HG03520 (cell line): ENCODE measurements around the gene AEBP2.
"Not testable (repeated sequence)": the region's sequence is repeated elsewhere in the genome, so short reads cannot be mapped to it uniquely, and the experiment has no call there.

Experiments used
- ATAC-seq: cut with Tn5 transposase; IDR thresholded peaks from one replicate; pipeline ENCODE4 v1.9.1; 2021; ENCODE audit warnings: mild to moderate bottlenecking, moderate library complexity; ENCODE audit not compliant: unreplicated experiment

Gene AEBP2

DNA sequence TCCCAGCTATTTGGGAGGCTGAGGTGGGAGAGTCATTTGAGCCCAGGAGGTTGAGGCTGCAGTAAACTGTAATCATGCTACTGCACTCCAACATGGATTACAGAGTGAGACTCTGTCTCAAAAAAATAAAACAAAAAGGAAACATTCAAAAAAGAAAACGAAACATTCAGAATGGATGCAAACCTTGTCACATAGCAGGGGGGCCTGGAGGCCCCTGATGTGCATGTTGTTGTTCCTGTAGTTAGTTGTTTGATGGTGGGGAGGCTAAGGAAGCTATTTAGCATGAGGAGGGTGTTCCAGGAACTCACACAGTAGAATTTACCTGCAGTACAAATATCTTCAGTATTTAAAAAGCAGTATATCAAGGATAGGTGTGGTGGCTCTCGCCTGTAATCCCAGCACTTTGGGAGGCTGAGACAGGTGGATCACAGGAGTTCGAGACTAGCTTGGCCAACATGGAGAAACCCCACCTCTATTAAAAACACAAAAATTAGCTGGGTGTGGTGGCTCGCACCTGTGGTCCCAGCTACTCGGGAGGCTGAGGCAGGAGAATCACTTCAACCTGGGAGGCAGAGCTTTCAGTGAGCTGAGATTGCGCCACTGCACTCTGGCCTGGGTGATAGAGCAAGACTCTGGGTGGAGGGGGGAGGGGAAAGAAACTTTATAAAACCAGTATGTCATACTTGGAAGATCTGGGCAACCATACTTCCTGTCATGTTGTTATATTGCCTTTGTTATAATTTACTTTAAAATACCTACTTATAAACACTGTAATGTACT is 17.6 kb upstream of the AEBP2 start:
- ATAC-seq, result no peak

- ATAC-seq, result no peak
Observed at GRCh38 chr12:19423166-19423930, 15.9 kb upstream of the AEBP2 start.

DNA sequence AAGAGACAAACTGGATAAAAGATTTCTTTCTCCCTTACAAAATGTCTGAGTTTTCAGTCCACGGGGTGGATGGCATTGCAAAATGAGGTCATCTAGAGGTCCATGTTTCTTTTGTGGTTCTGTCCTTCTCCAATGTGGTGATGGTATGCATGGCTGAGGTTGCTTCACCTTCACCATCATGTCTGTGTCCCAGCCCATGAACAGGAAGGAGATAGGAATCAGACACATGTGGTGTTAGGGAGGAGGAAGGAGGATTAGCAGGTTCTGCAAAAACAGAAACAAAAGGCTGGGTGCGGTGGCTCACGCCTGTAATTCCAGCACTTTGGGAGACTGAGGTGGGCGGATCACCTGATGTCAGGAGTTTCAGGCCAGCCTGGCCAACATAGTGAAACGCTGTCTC is 11.0 kb upstream of the AEBP2 start:
- no peak for ATAC-seq

GRCh38 chr12:19429491-19429890 is 9.8 kb upstream of the AEBP2 start:
- not testable (repeated sequence) for ATAC-seq

- ATAC-seq, result no peak
Observed at GRCh38 chr12:19430988-19431387, 8.3 kb upstream of the AEBP2 start.

DNA sequence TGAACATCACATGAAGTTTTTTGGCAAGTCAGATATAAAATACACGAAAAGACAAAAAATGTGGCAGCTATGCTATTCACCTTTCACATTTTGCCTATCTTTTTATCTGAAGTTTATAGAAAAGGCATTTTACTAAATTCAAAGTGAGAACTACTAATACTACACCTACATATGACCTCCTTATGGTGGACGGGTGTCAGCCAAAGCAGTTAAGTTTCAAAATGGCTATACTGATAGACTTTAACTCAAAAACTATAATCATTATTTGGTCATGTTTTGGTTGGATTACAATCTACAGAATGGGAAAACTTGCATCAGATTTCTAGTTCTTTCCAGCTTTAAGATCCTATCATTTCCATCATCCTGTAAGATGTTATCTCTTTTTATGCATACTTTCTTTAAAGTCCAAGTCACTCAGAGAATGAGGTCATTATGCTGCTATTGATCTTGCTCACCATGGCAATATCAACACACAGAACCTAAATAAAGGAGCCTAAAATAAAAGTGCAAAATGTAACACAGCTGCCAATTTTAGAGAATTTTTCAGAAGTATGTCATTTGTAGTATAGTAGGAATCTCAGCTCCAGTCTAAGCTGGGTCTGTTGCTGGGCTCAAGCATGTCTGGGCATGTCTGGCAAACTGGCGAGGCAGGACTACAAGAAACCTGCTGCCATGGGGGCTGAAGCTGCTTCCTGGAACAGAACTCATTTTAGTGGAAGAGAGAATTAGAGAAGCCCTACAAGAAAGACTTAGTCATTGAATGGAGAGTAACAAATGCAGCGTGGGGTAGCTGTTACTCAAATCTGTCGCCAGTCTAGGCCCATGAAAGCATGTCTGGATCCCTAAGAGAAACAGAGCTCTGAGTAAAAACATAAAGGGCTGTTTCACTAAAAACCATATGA is 7.6 kb upstream of the AEBP2 start:
- ATAC-seq, result peak; percentile 64

DNA sequence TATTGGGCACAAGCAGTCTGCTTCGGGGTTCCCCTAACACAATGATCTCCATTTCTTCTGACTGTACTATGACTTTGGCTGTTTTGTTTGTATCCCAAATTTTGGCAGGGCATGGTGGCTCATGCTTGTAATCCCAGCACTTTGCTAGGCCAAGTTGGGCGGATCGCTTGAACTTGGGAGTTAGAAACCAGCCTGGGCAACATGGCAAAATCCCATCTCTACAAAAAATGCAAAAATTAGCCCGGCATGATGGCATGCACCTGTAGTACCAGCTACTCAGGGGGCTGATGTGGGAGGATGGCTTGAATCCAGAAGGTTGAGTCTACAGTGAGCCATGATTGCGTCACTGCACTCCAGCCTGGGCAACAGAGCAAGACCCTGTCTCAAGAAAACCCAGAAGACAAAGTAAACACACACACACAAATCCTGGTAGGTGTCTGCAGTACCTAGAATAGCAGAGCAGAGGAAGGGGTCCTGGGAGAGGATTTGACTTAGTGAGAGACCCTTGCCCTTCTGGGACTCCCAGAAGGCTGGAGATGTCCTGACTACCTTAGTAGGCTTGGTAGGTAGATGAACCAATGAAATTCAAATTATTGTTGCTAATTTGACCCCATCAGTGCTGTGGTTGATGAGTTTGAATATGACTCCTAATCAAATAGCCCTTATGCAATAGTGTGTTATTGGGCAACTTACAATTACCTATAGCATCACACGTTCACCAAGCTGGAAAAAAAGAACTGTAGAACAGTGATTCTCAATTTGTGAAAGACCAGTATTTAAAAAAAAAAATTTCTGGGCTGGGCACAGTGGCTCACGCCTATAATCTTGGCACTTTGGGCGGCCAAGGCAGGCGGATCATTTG is 6.8 kb upstream of the AEBP2 start:
- no peak for ATAC-seq

DNA sequence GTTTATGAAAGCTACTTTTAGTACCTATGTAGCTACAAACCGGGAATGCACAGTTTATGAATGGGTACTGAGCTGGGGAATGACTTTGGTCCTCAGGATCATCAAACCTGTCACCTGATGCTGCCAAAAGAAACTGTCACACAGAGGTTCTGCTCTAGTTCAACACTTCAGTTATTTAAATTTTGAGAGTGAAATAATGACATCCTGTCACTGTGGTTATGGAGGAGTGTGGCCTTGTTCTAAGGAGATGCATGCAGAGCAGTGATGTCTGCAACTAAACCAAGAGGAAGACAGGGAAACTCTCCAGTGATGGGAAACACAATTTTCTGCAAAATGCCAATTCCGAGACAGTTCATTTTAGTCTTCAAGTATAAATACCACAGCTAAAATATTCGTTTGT is 4.8 kb upstream of the AEBP2 start:
- ATAC-seq, result no peak

DNA sequence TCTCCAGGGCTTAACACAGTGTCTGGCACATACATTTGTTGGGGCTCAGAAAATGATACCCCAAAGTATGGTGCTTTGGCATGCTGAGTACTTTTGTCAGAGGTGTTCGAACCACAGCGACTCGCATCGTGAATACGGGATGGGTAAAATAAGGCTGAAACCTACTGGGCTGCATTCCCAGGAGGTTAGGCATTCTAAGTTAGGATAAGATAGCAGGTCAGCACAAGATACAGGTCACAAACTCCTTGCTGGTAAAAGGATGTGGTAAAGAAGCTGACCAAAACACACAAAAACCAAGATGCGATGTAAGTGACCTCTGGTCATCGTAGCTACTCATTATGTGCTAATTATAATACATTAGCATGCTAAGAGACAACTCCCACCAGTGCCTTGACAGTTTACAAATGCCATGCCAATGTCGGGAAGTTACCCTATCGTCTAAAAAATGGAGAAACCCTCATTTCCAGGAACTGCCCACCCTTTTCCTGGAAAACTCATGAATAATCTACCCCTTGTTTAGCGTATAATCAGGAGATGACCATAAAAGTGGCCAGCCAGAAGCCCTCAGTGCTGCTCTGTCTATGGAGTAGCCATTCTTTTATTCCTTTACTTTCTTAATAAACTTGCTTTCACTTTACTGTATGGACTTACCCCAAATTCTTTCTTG is 3.3 kb upstream of the AEBP2 start:
- ATAC-seq, result no peak

DNA sequence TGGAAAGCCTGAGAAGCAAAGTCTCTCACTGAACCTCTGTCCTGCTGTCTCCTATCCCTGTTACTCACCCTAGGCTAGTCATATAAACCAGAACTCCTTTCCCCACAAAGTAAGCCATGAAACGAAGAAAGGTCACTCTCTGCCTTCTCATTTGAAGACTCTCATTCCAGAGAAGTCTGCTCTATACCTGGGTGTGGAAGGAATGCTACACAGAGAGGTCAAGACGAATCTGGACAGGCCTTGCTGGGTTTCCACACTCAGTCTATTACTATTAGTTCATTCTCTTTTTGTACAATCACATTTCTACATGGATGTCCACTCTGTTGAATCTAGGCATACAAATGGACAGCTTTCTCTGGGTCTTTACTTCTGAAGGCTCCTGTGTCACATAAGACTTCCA is 2.4 kb upstream of the AEBP2 start:
- no peak for ATAC-seq

- ATAC-seq, result no peak
Observed at GRCh38 chr12:19437996-19438395, 1.3 kb upstream of the AEBP2 start.

- ATAC-seq, result peak; percentile 36
Observed at GRCh38 chr12:19440019-19440858, 947 bp downstream of the AEBP2 start.

- no peak for ATAC-seq
Observed at GRCh38 chr12:19440916-19441315, 1.6 kb downstream of the AEBP2 start.

DNA sequence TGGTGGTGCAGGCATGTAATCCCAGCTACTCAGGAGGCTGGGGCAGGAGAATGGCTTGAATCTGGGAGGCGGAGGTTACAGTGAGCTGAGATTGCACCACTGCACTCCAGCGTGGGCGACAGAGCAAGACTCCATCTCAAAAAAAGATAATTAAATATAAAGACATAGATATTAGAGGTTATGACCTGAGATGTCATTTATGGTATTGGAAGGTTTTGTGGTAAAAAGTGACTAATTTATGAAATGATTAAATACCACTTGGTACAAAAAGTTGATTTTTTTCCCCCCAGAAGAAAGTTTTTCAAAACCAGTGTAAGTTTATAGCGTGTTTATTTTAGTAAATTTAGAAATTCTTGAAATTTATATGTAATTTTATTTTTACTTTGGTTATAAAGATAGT is 4.3 kb downstream of the AEBP2 start:
- ATAC-seq, result no peak

- no peak for ATAC-seq
Observed at GRCh38 chr12:19444097-19444496, 4.8 kb downstream of the AEBP2 start.

DNA sequence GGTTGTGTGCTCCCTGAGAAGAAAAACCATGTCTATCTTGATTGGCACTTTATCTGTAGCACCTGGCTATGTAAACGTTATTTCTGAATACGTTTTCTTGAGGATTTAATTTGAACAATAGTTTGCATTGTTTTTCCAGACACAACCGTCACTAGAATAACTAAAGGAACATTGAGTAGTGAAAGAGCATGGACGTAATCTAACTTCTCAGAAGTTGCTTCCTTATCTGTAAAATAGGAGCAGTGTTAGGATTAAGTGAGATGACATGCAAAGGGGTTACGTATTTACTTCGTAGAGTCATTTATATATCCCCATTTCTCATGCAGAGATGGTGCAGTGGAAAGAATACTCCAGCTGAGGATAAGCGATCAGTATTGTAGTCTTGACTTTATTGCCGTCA is 8.1 kb downstream of the AEBP2 start:
- ATAC-seq, result no peak

DNA sequence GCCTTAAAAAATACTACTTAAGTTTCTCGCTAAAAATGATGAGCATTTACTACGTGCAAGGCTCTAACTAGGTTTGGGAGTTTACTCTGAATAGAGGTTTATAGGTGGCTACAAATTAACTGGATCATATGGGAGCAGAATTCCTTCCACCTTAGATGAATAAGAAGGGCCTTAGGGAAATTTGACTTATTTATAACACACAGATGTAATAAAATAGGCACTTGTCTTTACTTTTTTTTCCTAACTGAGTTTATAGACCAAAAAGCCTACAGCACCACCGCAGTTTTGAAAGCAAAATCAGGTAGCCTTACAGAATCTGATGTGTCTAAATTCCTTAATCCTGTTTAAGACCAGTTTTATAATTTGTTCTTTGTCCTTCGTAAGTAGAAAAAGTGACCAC is 10.5 kb downstream of the AEBP2 start:
- no peak for ATAC-seq

- ATAC-seq, result no peak
Observed at GRCh38 chr12:19450362-19450761, 11.1 kb downstream of the AEBP2 start.

- no peak for ATAC-seq
Observed at GRCh38 chr12:19451196-19451595, 11.9 kb downstream of the AEBP2 start.
